WERI-Rb-1 (cell line): ENCODE measurements around the gene SLC30A3.
A peak's percentile ranks its signal among the peaks of the same experiment; 100 is the strongest.

ENCODE experiments used
- DNase-seq: peaks from one replicate; pipeline ENCODE4 v3.0.0-alpha.2; 2020
- H3K27ac ChIP-seq: fragments of 250-450 bp; sonication (Bioruptor Pico); 2 replicates; pipeline ENCODE4 v1.5.1; 2020; ENCODE audit warnings: mild to moderate bottlenecking, moderate library complexity
- H3K27me3 ChIP-seq: fragments of 250-450 bp; sonication (Bioruptor Pico); 2 replicates; pipeline ENCODE4 v1.5.1; 2021; ENCODE audit warnings: mild to moderate bottlenecking, low read depth, moderate library complexity; ENCODE audit not compliant: insufficient read depth, severe bottlenecking
- H3K36me3 ChIP-seq: fragments of 250-450 bp; sonication (Bioruptor Pico); 2 replicates; pipeline ENCODE4 v1.5.1; 2020; ENCODE audit warnings: mild to moderate bottlenecking, moderate library complexity
- H3K4me3 ChIP-seq: 2 replicates; pipeline ENCODE4 v1.5.1; 2011; ENCODE audit warnings: low read depth, mild to moderate bottlenecking, control low read depth, low read length
- H3K9me3 ChIP-seq: fragments of 250-450 bp; sonication (Bioruptor Pico); 2 replicates; pipeline ENCODE4 v1.5.1; 2021; ENCODE audit warnings: mild to moderate bottlenecking, moderate library complexity; ENCODE audit not compliant: severe bottlenecking
- TF ChIP-seq, protein P1 (sequence below): IDR thresholded peaks from 2 replicates; pipeline ENCODE4 v1.5.1; 2011; ENCODE audit warnings: low read depth, mild to moderate bottlenecking, control low read depth, inconsistent platforms, low read length

The SLC30A3 gene

DNA sequence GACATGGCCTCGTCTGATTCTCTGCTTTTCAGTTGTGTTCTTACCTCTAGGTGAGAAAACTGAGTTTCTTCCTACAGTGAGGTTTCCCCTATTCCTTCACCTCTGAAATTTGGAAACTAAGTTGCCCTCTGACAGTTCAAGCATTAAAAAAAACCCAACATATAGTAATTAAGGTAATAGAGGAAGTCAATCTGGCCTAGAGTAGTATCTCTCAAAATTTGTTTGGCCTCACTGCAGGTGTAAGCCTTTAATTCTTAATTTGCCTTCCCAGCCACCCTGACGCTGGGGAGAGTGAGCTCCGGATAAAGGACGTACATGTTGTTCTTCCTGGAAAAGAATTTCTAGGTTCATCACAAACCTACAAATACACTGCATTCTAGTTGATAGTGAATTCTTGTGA is 44.2 kb downstream of the SLC30A3 start:
- Histone ChIP-seq H3K27ac (peak overlapping the region; percentile 93), H3K9me3 (no peaks in the 10 kb centered on the region), H3K4me3 (no peak overlapping the region), H3K36me3 (peaks cover 88% of the 10 kb centered on the region), H3K27me3 (no peaks in the 10 kb centered on the region)
- TF ChIP-seq, protein P1, sequence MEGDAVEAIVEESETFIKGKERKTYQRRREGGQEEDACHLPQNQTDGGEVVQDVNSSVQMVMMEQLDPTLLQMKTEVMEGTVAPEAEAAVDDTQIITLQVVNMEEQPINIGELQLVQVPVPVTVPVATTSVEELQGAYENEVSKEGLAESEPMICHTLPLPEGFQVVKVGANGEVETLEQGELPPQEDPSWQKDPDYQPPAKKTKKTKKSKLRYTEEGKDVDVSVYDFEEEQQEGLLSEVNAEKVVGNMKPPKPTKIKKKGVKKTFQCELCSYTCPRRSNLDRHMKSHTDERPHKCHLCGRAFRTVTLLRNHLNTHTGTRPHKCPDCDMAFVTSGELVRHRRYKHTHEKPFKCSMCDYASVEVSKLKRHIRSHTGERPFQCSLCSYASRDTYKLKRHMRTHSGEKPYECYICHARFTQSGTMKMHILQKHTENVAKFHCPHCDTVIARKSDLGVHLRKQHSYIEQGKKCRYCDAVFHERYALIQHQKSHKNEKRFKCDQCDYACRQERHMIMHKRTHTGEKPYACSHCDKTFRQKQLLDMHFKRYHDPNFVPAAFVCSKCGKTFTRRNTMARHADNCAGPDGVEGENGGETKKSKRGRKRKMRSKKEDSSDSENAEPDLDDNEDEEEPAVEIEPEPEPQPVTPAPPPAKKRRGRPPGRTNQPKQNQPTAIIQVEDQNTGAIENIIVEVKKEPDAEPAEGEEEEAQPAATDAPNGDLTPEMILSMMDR, result no peak
- DNase-seq, result no peak

DNA sequence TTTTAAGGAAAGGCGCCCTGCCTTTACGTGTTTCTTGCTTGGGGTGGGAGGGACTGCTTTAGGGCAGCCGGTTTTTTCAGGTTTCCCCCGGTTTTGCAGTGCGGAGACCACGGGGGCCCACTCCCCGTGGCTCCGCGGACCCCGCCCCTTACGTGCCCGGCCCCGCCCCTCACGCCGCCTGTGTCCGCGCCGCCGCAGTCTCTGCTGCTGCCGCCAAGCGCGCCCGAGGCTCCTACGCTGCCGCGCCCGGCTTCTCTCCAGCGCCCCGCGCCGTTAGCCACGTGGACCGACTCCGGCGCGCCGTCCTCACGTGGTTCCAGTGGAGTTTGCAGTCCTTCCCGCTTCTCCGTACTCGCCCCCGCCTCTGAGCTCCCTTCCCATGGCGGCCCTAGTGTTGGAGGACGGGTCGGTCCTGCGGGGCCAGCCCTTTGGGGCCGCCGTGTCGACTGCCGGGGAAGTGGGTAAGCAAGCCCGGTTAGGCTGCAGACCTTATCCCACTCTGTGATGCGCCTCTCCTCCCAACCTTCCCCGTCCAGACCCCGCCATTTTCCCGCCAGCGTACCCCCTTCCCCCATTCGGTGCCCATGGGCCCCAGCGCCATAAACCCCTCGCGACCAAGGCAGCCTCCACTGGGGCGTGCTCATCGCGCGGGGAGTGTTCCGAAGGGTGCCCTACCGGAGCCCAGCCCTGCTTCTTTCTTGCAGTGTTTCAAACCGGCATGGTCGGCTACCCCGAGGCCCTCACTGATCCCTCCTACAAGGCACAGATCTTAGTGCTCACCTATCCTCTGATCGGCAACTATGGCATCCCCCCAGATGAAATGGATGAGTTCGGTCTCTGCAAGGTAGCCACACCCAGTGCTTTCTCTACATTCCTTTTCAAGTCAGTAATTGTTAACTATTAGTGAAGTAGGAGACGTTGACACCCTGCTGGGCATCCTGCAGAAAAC is 45.4 kb downstream of the SLC30A3 start, which contains the start of gene CAD:
Gene CAD, plus strand, starts transcription at position 197 of the 949 bp plus-strand sequence. Its CDS starts 183 bp downstream, at position 380.
- H3K4me3 ChIP-seq, result peak within 1 kb of the TSS; percentile 88
- H3K27ac ChIP-seq, result peak within 1 kb of the TSS; percentile 93
- peak; percentile 95 for DNase-seq
- peaks cover 82% of the 10 kb centered on the region for H3K36me3 ChIP-seq
- TF ChIP-seq, protein P1, result peak; percentile 32; the same call in 1 of the 2 replicates
- no peaks in the 10 kb centered on the region for H3K27me3 ChIP-seq
- H3K9me3 ChIP-seq, result no peaks in the 10 kb centered on the region

DNA sequence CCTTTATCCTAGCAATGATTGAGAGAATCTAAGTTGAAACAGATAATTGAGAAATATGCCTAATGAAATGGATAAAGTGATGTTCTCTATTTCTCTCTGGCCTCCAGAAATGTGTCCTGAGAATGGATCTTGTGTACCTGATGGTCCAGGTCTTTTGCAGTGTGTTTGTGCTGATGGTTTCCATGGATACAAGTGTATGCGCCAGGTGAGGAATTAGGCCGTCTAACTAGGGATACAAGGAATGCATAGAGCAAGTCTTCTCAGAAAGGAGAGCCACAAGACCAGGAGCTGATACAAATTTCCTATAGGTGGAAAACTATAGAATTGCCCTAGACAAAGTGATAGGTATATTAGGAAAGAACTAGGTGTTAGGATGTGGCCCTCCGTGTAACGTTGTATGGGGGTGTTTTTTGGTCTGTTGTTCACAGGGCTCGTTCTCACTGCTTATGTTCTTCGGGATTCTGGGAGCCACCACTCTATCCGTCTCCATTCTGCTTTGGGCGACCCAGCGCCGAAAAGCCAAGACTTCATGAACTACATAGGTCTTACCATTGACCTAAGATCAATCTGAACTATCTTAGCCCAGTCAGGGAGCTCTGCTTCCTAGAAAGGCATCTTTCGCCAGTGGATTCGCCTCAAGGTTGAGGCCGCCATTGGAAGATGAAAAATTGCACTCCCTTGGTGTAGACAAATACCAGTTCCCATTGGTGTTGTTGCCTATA is 46.3 kb downstream of the SLC30A3 start:
- peak overlapping the region; percentile 88 for H3K4me3 ChIP-seq
- H3K27ac ChIP-seq, result peak overlapping the region; percentile 93
- peaks cover 76% of the 10 kb centered on the region for H3K36me3 ChIP-seq
- H3K9me3 ChIP-seq, result no peaks in the 10 kb centered on the region
- no peak for DNase-seq
- no peaks in the 10 kb centered on the region for H3K27me3 ChIP-seq
- TF ChIP-seq, protein P1, result no peak

DNA sequence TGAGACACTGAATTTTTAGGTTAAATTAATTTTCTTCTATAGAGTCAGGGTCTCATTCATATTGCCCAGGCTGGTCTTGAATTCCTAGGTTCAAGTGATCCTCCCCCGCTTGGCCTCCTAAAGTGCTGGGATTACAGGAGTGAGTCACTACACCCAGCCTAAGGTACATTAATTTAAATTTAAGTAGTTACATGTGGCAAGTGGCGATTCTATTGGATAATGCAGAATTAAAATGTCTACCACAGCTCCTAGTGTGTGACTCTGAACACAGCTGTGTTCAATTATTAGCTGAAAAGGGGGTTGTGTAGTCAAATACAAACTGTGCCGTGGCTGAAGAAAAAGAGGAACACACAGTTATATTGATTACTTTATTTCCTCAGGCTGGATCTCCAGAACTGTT is 47.9 kb downstream of the SLC30A3 start:
- H3K4me3 ChIP-seq, result no peak overlapping the region

DNA sequence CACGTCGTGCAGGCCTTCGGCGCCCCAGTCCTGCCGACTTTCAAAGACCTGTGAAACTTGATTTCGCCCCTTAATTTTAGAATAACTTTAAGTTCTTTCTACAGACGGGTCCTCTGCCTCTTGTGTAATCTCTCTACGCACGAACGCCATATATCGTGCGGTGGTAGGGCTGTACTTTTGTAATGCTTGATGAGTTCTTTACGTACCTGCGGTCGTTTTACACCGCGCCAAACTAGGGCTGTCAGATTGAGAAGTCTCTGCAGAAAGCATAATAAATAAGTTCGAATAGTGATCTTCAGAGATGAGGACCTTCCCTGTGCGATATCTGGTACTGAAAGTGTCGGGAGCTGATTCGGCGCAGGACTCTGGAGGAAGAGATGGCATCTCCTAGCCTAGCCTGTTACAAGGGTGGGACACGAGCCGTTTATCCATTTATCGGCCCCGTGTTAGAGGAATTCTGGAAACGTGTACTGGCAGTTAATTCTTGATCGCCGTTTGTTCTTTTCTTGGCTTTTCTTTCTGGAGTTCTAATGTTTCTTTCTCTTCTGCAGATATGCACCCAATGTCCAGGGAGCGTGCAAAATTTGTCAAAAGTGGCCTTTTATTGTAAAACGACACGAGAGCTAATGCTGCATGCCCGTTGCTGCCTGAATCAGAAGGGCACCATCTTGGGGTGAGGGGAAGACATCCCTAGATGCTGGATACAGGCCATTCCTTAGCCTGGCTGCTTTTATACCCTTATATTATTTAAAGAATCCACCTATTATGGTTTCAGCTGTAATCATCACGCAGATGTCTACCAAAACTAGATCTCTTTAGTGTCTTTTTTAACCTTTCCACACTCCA is 50.0 kb downstream of the SLC30A3 start:
- peak; percentile 22 for DNase-seq
- H3K36me3 ChIP-seq, result peaks cover 64% of the 10 kb centered on the region
- peak overlapping the region; percentile 91 for H3K4me3 ChIP-seq
- TF ChIP-seq, protein P1, result no peak
- no peaks in the 10 kb centered on the region for H3K27me3 ChIP-seq
- H3K27ac ChIP-seq, result peak overlapping the region; percentile 98
- no peaks in the 10 kb centered on the region for H3K9me3 ChIP-seq

More for the DNA sequence above, 47.9 kb downstream of the SLC30A3 start:
- Histone ChIP-seq H3K9me3 (no peaks in the 10 kb centered on the region), H3K27ac (no peak overlapping the region), H3K27me3 (no peaks in the 10 kb centered on the region), H3K36me3 (peaks cover 64% of the 10 kb centered on the region)
- TF ChIP-seq, protein P1, result no peak
- no peak for DNase-seq
